Tibial nerve (tissue), 4 donors: ENCODE data around the gene PRSS48. TPM values are rescaled to one million over a fixed set of nuclear protein-coding genes. Genes with fewer than 3 reads are reported as not detected.
A peak's percentile ranks its signal among the peaks of the same experiment; 100 is the strongest.
"Not testable (repeated sequence)": the region's sequence is repeated elsewhere in the genome, so short reads cannot be mapped to it uniquely, and the experiment has no call there.

ENCODE experiments used
- DNase-seq, 2 donors: peaks; one replicate each; pipeline ENCODE4 v3.0.0-alpha.2; 2019; ENCODE audit warnings: low spot score in 2 of 2
- H3K27ac ChIP-seq, 4 donors: fragments of 200-600 bp; sonication (generic) in 3 of 4; one replicate each; pipeline ENCODE4 v1.5.1; 2017 to 2019; ENCODE audit warnings: mild to moderate bottlenecking in 1 of 4
- H3K27me3 ChIP-seq, 2 donors: fragments of 200-600 bp; sonication (generic) in 1 of 2; one replicate each; pipeline versions ENCODE4 v1.5.1 to v1.6.0; 2017 to 2019
- H3K36me3 ChIP-seq, 3 donors: fragments of 200-600 bp; sonication (generic); one replicate each; pipeline ENCODE4 v1.5.1; 2018 to 2019
- H3K4me1 ChIP-seq, 4 donors: fragments of 200-600 bp; sonication (generic) in 3 of 4; one replicate each; pipeline ENCODE4 v1.5.1; 2017 to 2019
- H3K4me3 ChIP-seq, 4 donors: fragments of 200-600 bp; sonication (generic) in 3 of 4; one replicate each; pipeline ENCODE4 v1.5.1; 2017 to 2019; ENCODE audit warnings: mild to moderate bottlenecking in 1 of 4, moderate library complexity in 1 of 4
- H3K9me3 ChIP-seq, 4 donors: fragments of 200-600 bp; sonication (generic) in 3 of 4; one replicate each; pipeline ENCODE4 v1.5.1; 2017 to 2019
- EP300 ChIP-seq, 2 donors: sonication (generic); formaldehyde crosslinking; IDR thresholded peaks; one replicate each; pipeline ENCODE4 v1.6.1; 2017; ENCODE audit warnings: antibody characterized with exemption in 2 of 2, mild to moderate bottlenecking in 1 of 2
- POLR2A ChIP-seq, 2 donors: fragments of 450-650 bp; IDR thresholded peaks; one replicate each; pipeline ENCODE4 v1.6.1; 2017; ENCODE audit warnings: antibody characterized with exemption in 2 of 2, mild to moderate bottlenecking in 2 of 2, moderate library complexity in 2 of 2
- WGBS, 2 donors: methylation state at CpG; one replicate each; pipeline ENCODE4 v1.1.5; 2018; 5-methylcytosine and 5-hydroxymethylcytosine counted together
- total RNA-seq, 4 donors: library from RNA; depleted of rRNA; stranded (reverse); fragments of >200 nt; gene quantifications; one replicate each; pipeline ENCODE4 v1.1.0, GENCODE V29; 2016
- TF ChIP-seq, protein P1 (sequence below), 5 experiments: fragments of 200-600 bp in 3 of 5; fragments of 450-650 bp in 2 of 5; sonication (generic) in 3 of 5; IDR thresholded peaks; one replicate each; pipeline ENCODE4 v1.5.1; 2016 to 2019; ENCODE audit warnings: antibody characterized with exemption in 5 of 5, mild to moderate bottlenecking in 3 of 5, moderate library complexity in 2 of 5

The PRSS48 gene
- total RNA-seq, 4 donors from 2014 or later = not detected

DNA sequence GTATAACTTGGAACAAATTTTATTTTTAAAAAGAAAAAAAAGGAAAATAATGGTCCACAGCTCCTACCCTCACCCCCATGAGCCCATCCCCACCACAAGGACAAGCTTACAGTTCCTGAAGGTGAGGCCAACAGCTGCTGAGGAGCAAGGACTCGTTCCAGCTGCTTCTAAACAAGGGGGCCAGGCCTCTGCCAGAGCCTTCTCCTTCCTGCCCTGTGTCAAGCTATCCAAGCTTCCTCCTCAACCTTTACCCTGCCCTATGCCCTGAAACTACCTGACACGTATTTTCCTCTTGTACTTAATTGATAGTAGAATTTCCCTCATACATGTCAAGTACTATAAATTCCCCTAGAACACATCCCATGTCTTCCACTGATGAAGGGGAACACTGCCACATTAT lies 39.7 kb downstream of the PRSS48 start:
- WGBS, 2 donors = 36 to 42% methylated on average over 2 of the region's 2 CpGs
- Histone ChIP-seq H3K4me3 (no peak overlapping the region), H3K36me3 (no peaks in the 10 kb centered on the region), H3K4me1 (peaks cover 0 to 68% (median 21%) of the 10 kb centered on the region in 4 donors), H3K27ac (peak overlapping the region in 2 of 4 donors; percentile 31 to 59), H3K9me3 (no peaks in the 10 kb centered on the region), H3K27me3 (no peaks in the 10 kb centered on the region)
- no peak for DNase-seq
- TF ChIP-seq, protein P1, sequence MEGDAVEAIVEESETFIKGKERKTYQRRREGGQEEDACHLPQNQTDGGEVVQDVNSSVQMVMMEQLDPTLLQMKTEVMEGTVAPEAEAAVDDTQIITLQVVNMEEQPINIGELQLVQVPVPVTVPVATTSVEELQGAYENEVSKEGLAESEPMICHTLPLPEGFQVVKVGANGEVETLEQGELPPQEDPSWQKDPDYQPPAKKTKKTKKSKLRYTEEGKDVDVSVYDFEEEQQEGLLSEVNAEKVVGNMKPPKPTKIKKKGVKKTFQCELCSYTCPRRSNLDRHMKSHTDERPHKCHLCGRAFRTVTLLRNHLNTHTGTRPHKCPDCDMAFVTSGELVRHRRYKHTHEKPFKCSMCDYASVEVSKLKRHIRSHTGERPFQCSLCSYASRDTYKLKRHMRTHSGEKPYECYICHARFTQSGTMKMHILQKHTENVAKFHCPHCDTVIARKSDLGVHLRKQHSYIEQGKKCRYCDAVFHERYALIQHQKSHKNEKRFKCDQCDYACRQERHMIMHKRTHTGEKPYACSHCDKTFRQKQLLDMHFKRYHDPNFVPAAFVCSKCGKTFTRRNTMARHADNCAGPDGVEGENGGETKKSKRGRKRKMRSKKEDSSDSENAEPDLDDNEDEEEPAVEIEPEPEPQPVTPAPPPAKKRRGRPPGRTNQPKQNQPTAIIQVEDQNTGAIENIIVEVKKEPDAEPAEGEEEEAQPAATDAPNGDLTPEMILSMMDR (IDR thresholded peaks at IDR 0.05) = no peak
- TF ChIP-seq POLR2A (IDR thresholded peaks at IDR 0.05) (no peak), EP300 (IDR thresholded peaks at IDR 0.05) (no peak)

DNA sequence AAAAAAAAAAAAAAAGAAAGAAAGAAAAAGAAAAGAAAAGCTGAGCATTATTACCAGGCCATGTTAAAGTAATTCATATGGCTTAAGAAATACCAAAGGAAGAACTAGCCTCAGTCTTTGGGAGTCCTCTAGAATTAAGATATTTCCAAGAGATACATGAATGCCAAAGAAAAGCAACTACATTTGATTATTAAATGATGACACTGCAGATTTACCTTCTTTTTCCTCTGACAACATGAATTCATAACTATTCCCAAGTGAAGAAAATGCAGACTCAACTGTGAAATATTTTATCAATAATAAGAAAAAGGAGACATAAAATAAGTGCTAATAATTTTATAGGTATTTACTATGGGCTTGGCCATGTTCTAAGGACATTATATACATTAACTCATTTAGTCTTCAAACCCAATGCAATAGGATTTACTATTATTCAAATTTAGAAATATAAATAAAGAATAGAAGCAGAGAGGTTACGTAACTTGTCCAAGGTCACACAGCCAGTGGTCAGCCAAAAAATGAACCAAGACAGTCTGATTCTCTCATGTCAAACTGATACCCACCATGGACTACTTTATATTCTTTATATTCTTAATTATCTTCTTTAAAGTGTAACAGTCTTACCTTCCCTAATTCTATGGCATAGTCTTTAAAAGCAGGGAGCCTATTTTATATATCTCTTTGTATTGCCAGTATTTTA lies 41.5 kb downstream of the PRSS48 start:
- TF ChIP-seq POLR2A (IDR thresholded peaks at IDR 0.05) (no peak), EP300 (IDR thresholded peaks at IDR 0.05) (no peak)
- TF ChIP-seq, protein P1 (IDR thresholded peaks at IDR 0.05) = no peak
- Histone ChIP-seq H3K27me3 (no peaks in the 10 kb centered on the region), H3K36me3 (no peaks in the 10 kb centered on the region), H3K4me1 (peaks cover 0 to 84% (median 24%) of the 10 kb centered on the region in 4 donors), H3K4me3 (no peak overlapping the region), H3K9me3 (no peaks in the 10 kb centered on the region), H3K27ac (no peak overlapping the region)
- 95% methylated on average over 1 of the region's 1 CpG for WGBS, 2 donors
- no peak for DNase-seq

DNA sequence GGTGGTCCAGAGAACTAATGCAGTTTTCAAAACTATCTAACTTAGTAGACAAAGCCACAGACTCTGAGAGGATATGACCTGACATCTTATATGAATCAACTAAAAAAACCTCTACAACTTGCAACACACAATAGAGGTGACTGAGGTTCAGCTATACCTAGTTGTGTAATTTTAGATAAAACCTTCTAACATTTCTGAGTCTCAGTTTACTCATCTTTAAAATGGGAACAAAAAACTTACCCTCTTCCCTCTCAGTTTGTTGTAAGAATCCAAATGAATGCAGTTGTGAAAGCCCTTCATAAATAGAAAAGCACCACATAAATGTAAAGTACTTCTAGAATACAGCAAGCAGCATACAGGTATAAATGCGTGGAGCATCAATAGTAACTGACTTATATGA lies 42.5 kb downstream of the PRSS48 start:
- peaks cover 0 to 80% (median 24%) of the 10 kb centered on the region in 4 donors for H3K4me1 ChIP-seq
- no peak for DNase-seq
- H3K4me3 ChIP-seq = no peak overlapping the region
- TF ChIP-seq, protein P1 (IDR thresholded peaks at IDR 0.05) = no peak
- no peak for TF ChIP-seq EP300 (IDR thresholded peaks at IDR 0.05)
- no peak for TF ChIP-seq POLR2A (IDR thresholded peaks at IDR 0.05)
- H3K27ac ChIP-seq = peak overlapping the region in 1 of 4 donors; percentile 29
- H3K36me3 ChIP-seq = no peaks in the 10 kb centered on the region
- H3K27me3 ChIP-seq = no peaks in the 10 kb centered on the region
- no peaks in the 10 kb centered on the region for H3K9me3 ChIP-seq
- 93 to 94% methylated on average over 1 of the region's 1 CpG for WGBS, 2 donors

DNA sequence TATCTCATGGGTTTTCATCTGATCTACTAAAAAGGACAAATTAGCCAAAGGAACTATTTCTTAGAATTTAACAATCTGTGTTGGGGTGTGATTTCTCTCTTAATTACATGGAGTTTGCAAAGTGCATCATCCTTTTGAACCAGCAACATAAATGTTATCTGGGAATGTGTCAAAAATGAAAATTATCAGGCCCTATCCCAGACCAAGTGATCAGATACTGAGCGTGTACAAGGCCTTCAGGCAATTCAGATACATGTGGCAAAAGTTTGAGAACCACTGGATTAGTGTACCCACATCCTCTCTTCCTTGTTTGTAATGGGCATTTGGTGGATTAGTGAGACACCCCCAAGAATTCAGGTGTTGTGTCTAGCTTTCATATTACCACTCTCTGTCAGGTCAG lies 44.6 kb downstream of the PRSS48 start:
- Histone ChIP-seq H3K4me3 (no peak overlapping the region), H3K27ac (peak overlapping the region in 3 of 4 donors; percentile 4 to 97 (median 90)), H3K9me3 (no peaks in the 10 kb centered on the region), H3K36me3 (no peaks in the 10 kb centered on the region), H3K4me1 (peaks cover 0 to 59% (median 12%) of the 10 kb centered on the region in 4 donors), H3K27me3 (no peaks in the 10 kb centered on the region)
- no peak for TF ChIP-seq EP300 (IDR thresholded peaks at IDR 0.05)
- TF ChIP-seq, protein P1 (IDR thresholded peaks at IDR 0.05) = no peak
- TF ChIP-seq POLR2A (IDR thresholded peaks at IDR 0.05) = no peak
- WGBS, 2 donors = 47 to 48% methylated on average over 1 of the region's 1 CpG
- DNase-seq = no peak

DNA sequence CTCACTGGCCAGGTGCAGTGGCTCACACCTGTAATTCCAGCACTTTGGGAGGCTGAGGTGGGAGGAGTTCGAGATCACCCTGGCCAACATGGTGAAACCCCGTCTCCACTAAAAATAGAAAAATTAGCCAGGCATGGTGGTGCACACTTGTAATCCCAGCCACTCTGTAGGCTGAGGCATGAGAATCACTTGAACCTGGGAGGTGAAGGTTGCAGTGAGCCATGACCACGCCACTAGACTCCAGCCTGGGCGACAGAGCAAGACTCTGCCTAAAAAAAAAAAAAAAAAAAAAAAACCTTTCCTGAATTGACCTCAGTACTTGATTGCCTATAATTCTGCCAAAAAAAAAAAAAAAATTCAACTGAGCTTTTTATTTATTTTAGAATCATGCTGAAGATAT lies 45.2 kb downstream of the PRSS48 start:
- H3K9me3 ChIP-seq, H3K36me3 ChIP-seq, H3K27me3 ChIP-seq, DNase-seq: not testable (repeated sequence)
- Histone ChIP-seq H3K27ac (peak overlapping the region in 3 of 4 donors; percentile 4 to 97 (median 90)), H3K4me3 (peak overlapping the region in 1 of 4 donors; percentile 87), H3K4me1 (peaks cover 0 to 53% (median 9%) of the 10 kb centered on the region in 4 donors)
- WGBS, 2 donors = 55 to 57% methylated on average over 4 of the region's 4 CpGs
